ENCODE measurements around the gene DMBT1.
"Not testable (repeated sequence)": the region's sequence is repeated elsewhere in the genome, so short reads cannot be mapped to it uniquely, and the experiment has no call there.

The DMBT1 gene

GRCh38 chr10:122587098-122587760 is 26.7 kb downstream of the DMBT1 start:
- no peak for DNase-seq

GRCh38 chr10:122588381-122588780 is 27.8 kb downstream of the DMBT1 start:
- no peak for DNase-seq

GRCh38 chr10:122590153-122590552 is 29.6 kb downstream of the DMBT1 start:
- no peak for DNase-seq

- DNase-seq, result no peak
Measured at GRCh38 chr10:122591736-122592135, 31.2 kb downstream of the DMBT1 start.

- no peak for DNase-seq
Measured at GRCh38 chr10:122592161-122592560, 31.6 kb downstream of the DMBT1 start.

GRCh38 chr10:122617476-122618270 is 57.1 kb downstream of the DMBT1 start:
- DNase-seq, result no peak

- DNase-seq, result no peak
Measured at GRCh38 chr10:122618461-122619165, 58.1 kb downstream of the DMBT1 start.

GRCh38 chr10:122620961-122621360 is 60.4 kb downstream of the DMBT1 start:
- not testable (repeated sequence) for DNase-seq

- DNase-seq, result no peak
Measured at GRCh38 chr10:122624546-122624945, 64.0 kb downstream of the DMBT1 start.

GRCh38 chr10:122630526-122630925 is 70.0 kb downstream of the DMBT1 start:
- no peak for DNase-seq

GRCh38 chr10:122632031-122632430 is 71.5 kb downstream of the DMBT1 start:
- no peak for DNase-seq

- no peak for DNase-seq
Measured at GRCh38 chr10:122632576-122632975, 72.0 kb downstream of the DMBT1 start.

GRCh38 chr10:122636953-122637352 is 76.4 kb downstream of the DMBT1 start:
- DNase-seq, result no peak

- DNase-seq, result no peak
Measured at GRCh38 chr10:122637376-122637775, 76.8 kb downstream of the DMBT1 start.

- DNase-seq, result no peak
Measured at GRCh38 chr10:122638106-122638505, 77.6 kb downstream of the DMBT1 start.

- no peak for DNase-seq
Measured at GRCh38 chr10:122639801-122640200, 79.2 kb downstream of the DMBT1 start.

- DNase-seq, result no peak
Measured at GRCh38 chr10:122640921-122641320, 80.4 kb downstream of the DMBT1 start.

- no peak for DNase-seq
Measured at GRCh38 chr10:122642726-122643605, 82.4 kb downstream of the DMBT1 start.

- no peak for DNase-seq
Measured at GRCh38 chr10:122643931-122644534, 83.5 kb downstream of the DMBT1 start.

GRCh38 chr10:122646511-122647382 is 86.2 kb downstream of the DMBT1 start:
- no peak for DNase-seq

- DNase-seq, result no peak
Measured at GRCh38 chr10:122647383-122647968, 86.9 kb downstream of the DMBT1 start.
